Measurements from ENCODE around the gene CA10. TPM values are rescaled to one million over a fixed set of nuclear protein-coding genes. Genes with fewer than 3 reads are reported as not detected.

Gene CA10
- total and polyA plus RNA-seq, 11 donors: not detected

GRCh38 chr17:51745993-51746392, 412.5 kb downstream of the CA10 start:
- TF ChIP-seq CTCF (IDR thresholded peaks at IDR 0.05) (no peak), POLR2A (IDR thresholded peaks at IDR 0.05) (no peak)
- Histone ChIP-seq H3K9me3 (no peaks in the 10 kb centered on the region), H3K27me3 (no peaks in the 10 kb centered on the region), H3K4me1 (no peaks in the 10 kb centered on the region), H3K27ac (no peak overlapping the region), H3K4me3 (no peak overlapping the region), H3K36me3 (no peaks in the 10 kb centered on the region)
- intact Hi-C loops (cut with DNase I): loop anchor here in 2 of 10 donors (5.0 to 10.0 kb wide), 2 partner anchors 59 to 126 kb away; no protein-coding TSS in a partner anchor
- 46 to 68% (median 59%) methylated on average over 2 of the region's 2 CpGs for WGBS, 4 donors
- ATAC-seq (no peak), DNase-seq (no peak)

GRCh38 chr17:51743477-51743876, 415.0 kb downstream of the CA10 start:
- no peaks in the 10 kb centered on the region for H3K4me1 ChIP-seq
- TF ChIP-seq CTCF (IDR thresholded peaks at IDR 0.05) (no peak), POLR2A (IDR thresholded peaks at IDR 0.05) (no peak)
- DNase-seq (no peak), ATAC-seq (no peak)
- no peaks in the 10 kb centered on the region for H3K27me3 ChIP-seq
- H3K4me3 ChIP-seq: no peak overlapping the region
- intact Hi-C loops (cut with DNase I): loop anchor here in 1 of 10 donors (10.0 kb wide), 1 partner anchor 61 kb away; no protein-coding TSS in a partner anchor
- H3K9me3 ChIP-seq: no peaks in the 10 kb centered on the region
- no peak overlapping the region for H3K27ac ChIP-seq
- no peaks in the 10 kb centered on the region for H3K36me3 ChIP-seq
- 75 to 86% (median 83%) methylated on average over 4 of the region's 4 CpGs for WGBS, 4 donors

GRCh38 chr17:51742571-51742970, 415.9 kb downstream of the CA10 start:
- no peak for DNase-seq
- no peak overlapping the region for H3K27ac ChIP-seq
- no peak for ATAC-seq
- H3K27me3 ChIP-seq: no peaks in the 10 kb centered on the region
- H3K4me3 ChIP-seq: no peak overlapping the region
- no peaks in the 10 kb centered on the region for H3K36me3 ChIP-seq
- no peak for TF ChIP-seq POLR2A (IDR thresholded peaks at IDR 0.05)
- no peak for TF ChIP-seq CTCF (IDR thresholded peaks at IDR 0.05)
- H3K4me1 ChIP-seq: no peaks in the 10 kb centered on the region
- intact Hi-C loops (cut with DNase I): loop anchor here in 1 of 10 donors (10.0 kb wide), 1 partner anchor 62 kb away; no protein-coding TSS in a partner anchor
- H3K9me3 ChIP-seq: no peaks in the 10 kb centered on the region

- no peak overlapping the region for H3K4me3 ChIP-seq
- no peaks in the 10 kb centered on the region for H3K27me3 ChIP-seq
- intact Hi-C loops (cut with DNase I): loop anchor here in 1 of 10 donors (10.0 kb wide), 1 partner anchor 63 kb away; no protein-coding TSS in a partner anchor
- H3K4me1 ChIP-seq: no peaks in the 10 kb centered on the region
- ATAC-seq: no peak
- no peak overlapping the region for H3K27ac ChIP-seq
- no peak for DNase-seq
- TF ChIP-seq CTCF (IDR thresholded peaks at IDR 0.05): no peak
- TF ChIP-seq POLR2A (IDR thresholded peaks at IDR 0.05): no peak
- H3K36me3 ChIP-seq: no peaks in the 10 kb centered on the region
- no peaks in the 10 kb centered on the region for H3K9me3 ChIP-seq
Observed at GRCh38 chr17:51741458-51741857, 417.1 kb downstream of the CA10 start.

All from heart left ventricle (tissue), 16 donors.